ENCODE results near the gene SERTM1. TPM values are rescaled to one million over a fixed set of nuclear protein-coding genes. Genes with fewer than 3 reads are reported as not detected.

The SERTM1 gene
- total and polyA plus RNA-seq, 2 experiments from 2014 or later = 0.47 to 1.4 TPM

GRCh38 chr13:36665630-36666029 is 8.2 kb upstream of the SERTM1 start:
- TF ChIP-seq REST (IDR thresholded peaks at IDR 0.05; ENCODE audit: unreplicated experiment) = no peak
- TF ChIP-seq STAT1 (IDR thresholded peaks at IDR 0.05; ENCODE audit: unreplicated experiment) = no peak
- no peak for TF ChIP-seq ZNF462 (CRISPR knock-in tag; IDR thresholded peaks at IDR 0.05)
- TF ChIP-seq ZNF331 (CRISPR knock-in tag; IDR thresholded peaks at IDR 0.05; ENCODE audit: low read depth) = no peak
- no peak for TF ChIP-seq EZH2 (IDR thresholded peaks at IDR 0.05; ENCODE audit: low read depth, unreplicated experiment)
- TF ChIP-seq EZH2phosphoT487 (IDR thresholded peaks at IDR 0.05; ENCODE audit: unreplicated experiment) = no peak
- no peak for TF ChIP-seq ZNF114 (CRISPR knock-in tag; IDR thresholded peaks at IDR 0.05)
- TF ChIP-seq CREB1 (CRISPR knock-in tag; IDR thresholded peaks at IDR 0.05; ENCODE audit: low read depth) = no peak
- TF ChIP-seq JUNB (IDR thresholded peaks at IDR 0.05; ENCODE audit: unreplicated experiment) = no peak
- no peak for TF ChIP-seq ETS1 (IDR thresholded peaks at IDR 0.05)
- TF ChIP-seq NANOG (IDR thresholded peaks at IDR 0.05; ENCODE audit: borderline replicate concordance) = no peak
- no peak for TF ChIP-seq POLR2AphosphoS5 (IDR thresholded peaks at IDR 0.05; ENCODE audit: low read depth)
- no peaks in the 10 kb centered on the region for H3K4me1 Mint-ChIP-seq
- ATAC-seq (no peak), DNase-seq (ENCODE audit: low spot score) (no peak)
- H3K27ac Mint-ChIP-seq = no peak overlapping the region
- 0 out of 2 replicates have a peak overlapping the region, but pooled peaks have one; percentile 21 for H2AFZ ChIP-seq
- H4K20me1 ChIP-seq (replicated peaks; ENCODE audit: insufficient read depth) = no peaks in the 10 kb centered on the region
- no peaks in the 10 kb centered on the region for H3K9me3 Mint-ChIP-seq
- H3K27ac ChIP-seq (ENCODE audit: low read depth) = no peak overlapping the region
- no peak overlapping the region for H3K4me3 ChIP-seq
- no peaks in the 10 kb centered on the region for H3K36me3 ChIP-seq (ENCODE audit: insufficient read depth)
- H3K36me3 Mint-ChIP-seq (ENCODE audit: low read depth) = no peaks in the 10 kb centered on the region
- no peaks in the 10 kb centered on the region for H3F3A ChIP-seq (replicated peaks; ENCODE audit: low read depth)
- no peaks in the 10 kb centered on the region for H3K4me1 ChIP-seq (ENCODE audit: insufficient read depth)
- no peaks in the 10 kb centered on the region for H3K9me2 ChIP-seq (ENCODE audit: insufficient read depth)
- H3K27me3 Mint-ChIP-seq (ENCODE audit: insufficient read depth, low read depth, poor library complexity) = no peaks in the 10 kb centered on the region
- no peak overlapping the region for H3K4me3 Mint-ChIP-seq
- H3K4me2 ChIP-seq = no peak overlapping the region
- no peaks in the 10 kb centered on the region for H3K79me2 ChIP-seq (replicated peaks; ENCODE audit: insufficient read depth)
- H3K27me3 ChIP-seq (ENCODE audit: insufficient read depth) = no peaks in the 10 kb centered on the region

Data from GM23338 (cell line).